Measurements from ENCODE around the gene IPO5.
"Not testable (repeated sequence)": the region's sequence is repeated elsewhere in the genome, so short reads cannot be mapped to it uniquely, and the experiment has no call there.

IPO5 gene

DNA sequence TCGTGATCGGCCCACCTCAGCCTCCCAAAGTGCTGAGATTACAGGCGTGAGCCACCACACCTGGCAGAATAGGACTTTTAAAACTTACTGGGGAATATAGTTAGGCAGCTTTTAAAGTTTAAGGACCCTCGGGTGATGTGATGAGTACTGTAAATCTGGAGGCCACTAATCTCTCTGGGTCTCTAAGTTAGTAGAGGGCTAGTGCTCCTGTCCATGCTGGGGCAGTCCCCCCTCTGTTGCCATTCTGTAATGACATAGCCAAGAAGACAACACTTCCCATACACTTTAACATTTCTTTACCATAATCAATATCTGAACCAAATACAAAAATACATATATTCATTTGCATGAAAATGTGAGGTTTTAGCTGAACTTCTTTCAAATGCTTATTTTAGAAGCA is 65.7 kb downstream of the IPO5 start:
- DNase-seq: no peak

DNA sequence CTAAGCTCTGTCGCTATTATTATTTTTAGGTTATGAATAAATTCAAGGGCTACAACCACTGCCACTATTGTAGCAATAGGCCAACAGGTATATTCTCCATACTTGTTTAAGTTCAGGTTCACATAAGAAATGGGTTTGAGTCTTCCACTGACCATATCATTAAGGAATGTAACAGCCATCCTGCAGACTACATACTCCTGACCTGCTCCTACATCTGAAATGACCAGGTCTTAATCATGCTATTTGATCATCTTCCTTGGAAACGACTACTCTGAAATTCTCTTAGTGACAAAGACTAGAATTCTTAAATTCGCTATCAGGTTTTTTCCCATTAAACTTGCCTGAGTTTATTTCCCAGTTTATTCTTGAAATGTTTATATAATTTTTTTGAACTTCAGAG is 66.8 kb downstream of the IPO5 start:
- no peak for DNase-seq

DNA sequence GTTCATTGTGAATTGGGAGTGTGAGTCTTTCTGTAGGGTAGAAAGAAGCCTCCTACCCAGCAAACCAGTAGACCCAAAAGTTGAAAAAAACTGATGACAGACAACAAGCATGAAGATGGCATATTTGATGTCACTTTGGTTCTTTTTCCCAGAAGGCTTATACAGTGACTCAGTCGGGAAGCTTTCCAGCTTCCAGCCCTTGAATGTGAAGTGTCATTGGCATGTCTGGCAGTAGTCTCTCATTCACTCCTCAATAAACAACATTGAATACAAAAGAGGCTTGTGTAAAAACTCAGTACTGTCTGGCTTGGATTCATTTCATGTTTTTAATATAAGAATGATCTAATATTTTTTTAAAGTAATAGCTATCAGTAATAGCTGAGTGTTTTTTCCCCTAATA is 68.7 kb downstream of the IPO5 start:
- DNase-seq: peak; percentile 11

DNA sequence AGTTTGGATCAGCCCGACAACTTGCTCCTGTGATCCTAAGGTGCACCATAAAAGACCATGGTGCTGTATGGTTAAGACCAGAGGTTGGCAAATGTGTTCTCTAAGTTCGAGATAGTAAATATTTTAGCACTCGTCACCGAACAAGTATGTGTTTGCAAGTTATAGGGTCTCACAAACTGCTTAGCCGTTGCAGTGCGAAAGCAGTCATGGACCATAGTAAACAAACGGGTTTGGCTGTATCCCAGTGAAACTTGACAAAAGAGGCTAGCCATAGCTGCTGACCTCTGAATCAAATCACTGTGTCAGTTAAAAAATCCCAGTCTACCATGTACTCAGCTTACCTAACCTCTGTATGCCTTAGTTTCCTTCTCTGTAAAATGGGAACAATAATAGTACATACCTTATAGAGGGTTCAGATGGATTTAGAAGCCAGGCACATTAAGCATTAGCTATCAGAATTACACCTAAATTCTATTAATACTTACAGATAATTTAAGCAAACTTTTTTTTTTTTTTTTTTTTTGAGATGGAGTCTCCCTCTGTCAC is 72.1 kb downstream of the IPO5 start:
- DNase-seq: no peak

DNA sequence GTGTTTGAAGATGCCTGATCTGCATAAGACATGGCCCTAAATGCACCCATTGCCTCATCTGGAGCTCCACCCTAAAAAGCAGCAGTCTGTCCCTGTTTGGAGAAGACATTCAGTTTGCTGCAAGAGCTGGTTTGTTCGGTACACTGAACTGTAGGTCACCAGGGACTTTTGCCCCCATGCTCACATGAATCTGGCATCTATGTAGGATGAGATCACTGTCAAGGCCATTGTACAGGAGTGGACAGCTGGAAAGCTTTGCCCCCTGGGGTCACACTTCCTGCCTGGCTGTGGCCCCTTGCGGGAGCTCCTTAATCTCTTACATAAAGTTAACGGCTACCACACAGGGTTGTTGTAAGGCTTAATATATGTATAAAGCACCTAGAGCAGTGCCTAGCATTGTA is 73.0 kb downstream of the IPO5 start:
- DNase-seq: peak; percentile 56

DNA sequence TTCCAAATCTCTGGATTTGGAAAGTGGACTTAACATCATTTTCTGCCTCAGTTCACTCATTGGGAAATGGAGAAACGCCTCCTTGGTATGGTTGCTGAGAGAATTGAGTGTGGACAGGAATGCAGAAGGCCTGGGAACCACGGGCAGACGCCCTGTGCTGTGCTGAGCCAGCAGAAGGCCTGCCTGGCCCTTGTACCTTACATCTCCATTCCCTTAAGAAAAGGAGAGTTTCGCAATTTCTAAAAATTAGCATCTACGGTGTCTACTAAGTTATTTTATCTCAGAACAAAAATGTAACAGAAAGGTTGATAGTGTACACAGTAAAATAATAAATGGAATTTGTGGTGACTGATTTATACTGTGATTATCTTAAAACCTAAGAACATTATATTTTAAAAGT is 78.7 kb downstream of the IPO5 start:
- no peak for DNase-seq

DNA sequence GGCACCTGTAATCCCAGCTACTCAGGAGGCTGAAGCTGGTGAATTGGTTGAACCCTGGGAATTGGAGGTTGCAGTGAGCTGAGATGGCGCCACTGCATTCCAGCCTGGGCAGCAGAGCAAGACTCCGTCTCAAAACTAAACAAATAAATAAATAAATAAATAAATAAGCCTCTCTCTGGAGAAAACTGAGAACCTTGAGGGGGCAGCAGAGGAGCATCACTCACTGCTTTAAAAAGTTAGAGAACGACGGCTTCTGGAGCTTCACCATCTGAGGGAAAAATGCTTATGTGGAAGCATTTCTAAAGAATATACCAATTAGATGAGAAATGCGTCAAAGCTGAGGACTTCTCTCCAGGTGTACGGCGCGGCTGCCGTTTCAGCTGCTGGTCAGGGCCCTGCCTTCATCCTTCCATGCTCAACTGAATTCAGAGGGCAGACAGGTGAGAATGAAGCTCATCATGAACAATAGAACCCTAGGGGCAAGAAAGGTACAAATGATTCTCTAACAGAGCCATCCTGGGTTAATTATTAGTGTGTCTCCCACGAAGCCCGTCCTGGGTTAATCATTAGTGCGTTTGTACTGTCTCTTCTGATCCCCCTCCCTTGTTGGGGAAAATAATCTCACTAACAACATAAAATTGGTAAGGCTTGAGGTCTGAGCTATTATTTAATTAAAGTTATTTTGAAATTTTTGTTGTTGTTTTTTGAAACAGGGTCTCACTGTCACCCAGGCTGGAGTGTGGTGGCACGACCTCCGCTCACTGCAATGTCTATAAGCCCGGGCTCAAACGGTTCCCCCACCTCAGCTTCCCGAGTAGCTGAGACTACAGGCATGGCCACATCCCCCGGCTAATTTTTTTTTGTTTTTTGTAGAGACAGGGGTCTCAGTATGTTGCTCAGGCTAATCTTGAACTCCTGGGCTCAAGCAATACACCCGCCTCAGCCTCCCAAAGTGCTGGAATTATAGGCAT is 80.1 kb downstream of the IPO5 start:
- peak; percentile 68 for DNase-seq

DNA sequence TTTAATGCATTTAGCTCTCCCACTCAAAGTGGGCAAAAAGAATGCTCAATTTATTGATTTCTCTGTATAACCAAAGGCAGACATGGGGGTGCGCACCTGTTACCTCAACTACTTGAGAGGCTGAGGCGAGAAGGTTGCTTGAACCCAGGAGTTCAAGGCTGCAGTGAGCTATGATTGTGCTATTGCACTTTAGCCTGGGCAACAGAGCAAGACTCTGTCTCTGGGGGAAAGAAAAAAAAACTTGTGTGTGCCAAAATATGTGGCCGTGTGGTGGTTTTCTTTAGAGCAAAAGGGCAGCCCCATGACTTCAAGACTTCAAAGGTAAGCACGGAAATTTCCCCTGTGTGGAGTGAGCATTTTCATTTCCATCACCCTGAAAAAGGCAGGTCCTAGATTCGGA is 81.9 kb downstream of the IPO5 start:
- DNase-seq: no peak

DNA sequence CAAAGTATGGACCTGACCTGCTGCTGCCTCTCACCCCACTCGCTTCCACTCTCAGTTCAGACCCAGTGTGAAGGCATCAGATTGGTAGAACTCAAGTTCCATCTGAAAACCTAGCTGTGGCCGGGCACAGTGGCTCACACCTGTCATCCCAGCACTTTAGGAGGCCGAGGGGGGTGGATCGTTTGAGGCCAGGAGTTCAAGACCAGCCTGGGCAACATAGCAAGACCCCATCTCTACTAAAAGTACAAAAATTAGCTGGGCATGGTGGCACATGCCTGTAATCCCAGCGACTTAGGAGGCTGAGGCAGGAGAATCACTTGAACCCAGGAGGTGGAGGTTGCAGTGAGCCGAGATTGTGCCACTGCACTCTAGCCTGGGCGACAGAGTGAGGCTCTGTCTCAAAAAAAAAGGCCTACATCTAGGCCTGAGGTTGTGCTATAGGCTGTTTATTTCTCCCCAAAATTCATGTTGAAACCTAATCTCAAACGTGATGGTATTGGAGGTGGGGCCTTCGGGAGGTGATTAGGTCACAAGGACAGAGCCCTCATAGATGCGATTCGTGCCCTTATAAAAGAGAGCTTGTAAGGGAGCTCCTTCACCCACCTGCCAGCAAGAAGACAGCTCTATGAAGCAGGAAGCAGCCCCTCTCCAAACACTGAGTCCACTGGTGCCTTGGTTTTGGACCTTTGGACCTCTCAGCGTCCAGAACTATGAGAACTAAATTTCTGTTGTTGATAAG is 83.3 kb downstream of the IPO5 start:
- DNase-seq: not testable (repeated sequence)

DNA sequence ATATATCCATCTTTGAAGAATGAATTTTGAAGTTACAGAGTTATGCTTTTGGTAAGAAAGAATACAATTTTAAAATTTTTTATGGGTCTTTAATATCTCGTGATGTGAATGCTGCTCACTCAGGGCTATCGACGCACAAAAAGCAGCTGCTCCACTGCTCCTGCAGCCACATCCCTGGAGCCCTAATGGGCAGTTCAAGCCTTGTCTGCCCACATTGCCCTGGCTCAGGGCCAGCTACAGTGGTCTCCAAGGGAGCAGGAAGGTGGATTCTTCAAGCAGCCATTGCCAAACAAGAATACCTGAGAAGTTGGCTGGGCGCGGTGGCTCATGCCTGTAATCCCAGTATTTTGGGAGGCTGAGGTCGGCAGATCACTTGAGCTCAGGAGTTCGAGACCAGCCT is 85.8 kb downstream of the IPO5 start:
- no peak for DNase-seq

DNA sequence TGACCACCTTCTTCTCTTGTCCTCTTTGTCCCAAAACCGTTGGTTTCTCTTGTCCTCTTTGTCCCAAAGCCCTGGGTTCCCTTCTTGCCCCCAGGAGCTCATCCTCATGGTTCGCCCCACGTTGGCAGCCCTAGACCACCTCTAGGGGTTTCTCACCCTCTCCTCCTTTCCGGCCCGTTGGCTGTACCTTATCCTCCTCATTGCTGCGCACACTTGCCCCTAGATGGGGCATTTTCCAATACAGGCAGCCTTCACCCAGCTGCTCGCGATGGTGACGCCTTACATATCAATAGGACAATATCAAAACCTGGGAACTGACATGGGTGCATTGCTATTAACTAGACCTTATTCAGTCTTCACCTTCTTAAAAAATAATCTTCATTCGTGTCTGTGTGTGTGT is 86.5 kb downstream of the IPO5 start:
- no peak for DNase-seq

DNA sequence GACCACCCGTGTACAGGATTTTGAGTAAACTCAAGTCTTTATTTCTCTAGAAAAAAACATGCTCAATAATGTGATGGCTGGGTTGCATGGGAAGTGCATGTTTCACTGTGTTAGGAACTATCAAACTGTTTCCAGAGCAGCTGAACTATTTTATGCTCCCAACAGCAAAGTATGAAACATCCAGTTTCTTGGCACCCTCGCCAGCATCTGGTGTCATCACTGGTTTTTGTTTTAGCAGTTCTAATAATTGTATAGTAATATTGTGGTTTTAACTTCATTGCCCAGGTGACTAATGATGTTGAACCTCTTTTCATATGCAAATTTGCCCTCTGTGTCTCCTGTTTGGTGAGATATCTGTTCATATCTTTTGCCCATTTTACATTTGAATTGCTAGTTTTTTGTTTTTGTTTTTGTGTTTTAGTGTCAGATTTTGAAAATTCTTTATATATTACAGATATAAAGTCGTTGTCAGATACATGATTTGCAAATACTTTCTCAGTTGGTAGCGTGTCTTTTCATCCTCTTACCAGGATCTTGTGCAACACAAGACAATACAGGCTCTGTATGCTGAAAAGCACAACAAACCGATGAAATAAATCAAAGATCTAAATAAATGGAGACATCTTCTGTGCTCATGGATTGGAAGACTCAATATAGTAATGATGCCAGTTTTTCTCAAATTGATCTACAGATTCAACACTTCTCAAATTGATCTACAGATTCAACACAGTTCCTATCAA is 87.8 kb downstream of the IPO5 start:
- DNase-seq: no peak

DNA sequence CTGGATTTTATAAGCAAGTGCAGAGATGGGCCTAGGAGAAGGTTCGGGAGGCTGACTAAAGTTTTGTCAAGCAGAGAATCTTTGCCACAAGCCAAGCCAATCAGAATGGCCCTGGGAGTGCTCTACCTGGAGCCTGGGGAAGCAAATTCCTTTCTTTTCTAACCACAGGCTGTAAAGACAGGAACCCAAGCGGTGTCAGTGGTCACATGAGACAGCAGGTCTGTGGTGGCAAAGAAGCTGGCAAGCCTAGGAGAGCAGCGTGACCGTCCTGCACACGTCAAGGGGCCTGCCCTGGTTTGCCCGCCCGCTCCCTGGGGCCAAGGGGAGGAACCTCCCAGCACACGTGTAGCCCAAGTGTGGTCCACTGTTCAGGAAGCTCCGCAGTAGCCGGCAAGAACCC is 90.8 kb downstream of the IPO5 start:
- DNase-seq: no peak

DNA sequence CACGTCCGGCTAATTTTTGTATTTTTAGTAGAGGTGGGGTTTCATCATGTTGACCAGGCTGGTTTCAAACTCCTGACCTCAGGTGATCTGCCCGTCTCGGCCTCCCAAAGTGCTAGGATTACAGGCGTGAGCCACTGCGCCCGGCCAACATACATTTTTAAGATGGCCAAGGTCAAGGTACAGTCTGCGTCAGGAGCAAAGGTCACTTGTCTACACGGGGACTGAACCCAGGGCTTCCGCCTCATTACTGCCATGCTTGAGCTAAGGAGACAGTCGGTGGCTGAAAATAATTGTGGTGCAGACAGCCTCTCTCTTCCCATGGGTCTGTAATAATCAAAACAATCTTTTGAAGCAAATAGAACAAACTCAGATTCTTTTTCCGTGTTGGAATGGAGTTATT is 94.3 kb downstream of the IPO5 start:
- not testable (repeated sequence) for DNase-seq

DNA sequence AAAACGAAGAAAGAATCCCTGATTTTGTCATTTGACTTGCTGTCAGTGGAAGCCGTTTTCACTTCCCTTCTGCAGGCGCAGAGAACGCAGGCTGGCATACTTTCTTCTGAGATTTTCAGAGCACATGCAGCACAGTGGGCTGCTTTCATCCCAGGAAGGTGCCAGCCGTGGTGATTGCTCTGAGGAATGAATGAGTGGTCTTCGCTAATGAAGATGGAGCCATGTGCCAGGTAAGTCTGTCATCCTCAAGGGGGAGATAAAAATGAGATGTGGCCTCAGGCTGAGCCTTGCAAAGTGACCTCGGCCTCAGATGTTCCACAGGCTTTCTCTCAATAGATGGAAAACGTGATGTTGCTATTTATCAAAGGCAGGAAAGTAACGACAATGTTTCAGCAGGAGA is 94.8 kb downstream of the IPO5 start:
- DNase-seq: no peak

DNA sequence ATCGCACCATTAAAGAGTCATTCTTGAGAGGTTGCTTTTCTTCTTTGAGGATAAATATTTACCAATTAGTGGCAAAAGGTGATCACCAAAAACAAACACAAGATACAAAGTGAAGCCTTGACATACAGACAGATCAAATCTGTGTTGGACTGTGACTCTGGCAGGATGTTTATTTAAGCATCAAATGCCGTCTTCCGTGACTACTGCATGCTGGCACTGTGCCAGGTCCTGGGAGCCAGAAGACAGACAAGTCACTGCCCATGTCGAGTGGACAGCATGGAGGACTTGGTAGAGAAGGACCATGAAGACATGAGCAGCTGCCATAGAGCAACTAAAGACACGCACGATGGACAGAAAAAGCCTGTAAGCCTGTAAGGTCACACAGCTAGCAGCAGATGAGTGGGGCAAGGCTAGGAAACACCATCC is 96.6 kb downstream of the IPO5 start:
- DNase-seq: no peak

DNA sequence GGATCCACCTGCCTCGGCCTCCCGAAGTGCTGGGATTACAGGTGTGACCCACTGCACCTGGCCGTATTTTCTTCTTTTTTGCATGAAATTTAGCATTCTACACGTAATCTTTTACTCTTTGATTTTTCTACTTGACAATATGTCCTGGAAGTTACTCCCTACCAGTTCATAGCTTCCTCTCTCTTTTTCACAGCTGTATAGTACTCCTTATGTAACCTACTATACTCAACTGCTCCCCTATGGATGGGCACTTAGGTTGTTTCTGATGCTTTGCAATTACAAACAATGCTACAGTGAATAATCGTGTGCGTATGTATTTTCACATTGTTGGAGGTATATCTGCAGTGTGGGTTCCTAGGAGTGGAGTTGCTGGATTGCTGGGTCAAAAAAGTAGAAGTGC is 98.9 kb downstream of the IPO5 start:
- no peak for DNase-seq

DNA sequence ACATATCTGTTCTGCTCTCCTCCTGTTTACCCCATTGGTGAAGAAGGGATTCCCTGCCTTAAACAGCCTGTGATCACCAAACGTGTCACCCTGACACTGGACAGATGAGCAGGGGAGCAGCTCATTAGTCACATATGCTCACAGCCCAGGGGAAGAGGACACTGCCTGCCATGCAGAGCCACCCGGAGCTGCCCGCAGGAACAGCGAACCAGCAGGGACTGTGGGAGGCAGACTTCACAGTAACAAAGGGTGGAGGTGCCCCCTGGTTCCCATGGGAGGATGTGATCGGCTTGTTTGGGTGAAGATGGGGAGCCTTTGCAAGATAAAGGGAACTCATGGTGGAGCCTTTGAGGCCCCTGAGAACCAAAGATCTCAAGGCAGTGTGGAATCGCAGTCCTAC is 100.8 kb downstream of the IPO5 start:
- no peak for DNase-seq

DNA sequence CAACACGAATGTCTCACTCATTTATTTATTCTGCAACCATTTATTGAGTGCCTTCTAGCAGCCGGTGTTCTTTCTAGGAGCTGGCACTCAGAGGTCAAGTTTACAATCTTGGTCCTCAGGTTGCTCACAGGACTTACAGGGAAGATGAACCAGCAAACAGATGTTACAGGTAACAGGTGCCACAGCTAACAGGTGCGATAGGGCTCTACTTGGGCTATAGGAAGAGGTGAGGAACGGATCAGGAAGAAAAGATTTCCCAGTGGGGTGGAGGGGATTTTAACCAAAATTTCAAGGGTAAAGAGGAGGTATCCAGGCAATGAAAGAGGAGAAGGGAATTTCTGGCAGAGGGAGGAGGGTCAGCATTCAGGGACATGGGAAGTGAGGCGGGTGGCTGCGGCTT is 102.1 kb downstream of the IPO5 start:
- DNase-seq: no peak

DNA sequence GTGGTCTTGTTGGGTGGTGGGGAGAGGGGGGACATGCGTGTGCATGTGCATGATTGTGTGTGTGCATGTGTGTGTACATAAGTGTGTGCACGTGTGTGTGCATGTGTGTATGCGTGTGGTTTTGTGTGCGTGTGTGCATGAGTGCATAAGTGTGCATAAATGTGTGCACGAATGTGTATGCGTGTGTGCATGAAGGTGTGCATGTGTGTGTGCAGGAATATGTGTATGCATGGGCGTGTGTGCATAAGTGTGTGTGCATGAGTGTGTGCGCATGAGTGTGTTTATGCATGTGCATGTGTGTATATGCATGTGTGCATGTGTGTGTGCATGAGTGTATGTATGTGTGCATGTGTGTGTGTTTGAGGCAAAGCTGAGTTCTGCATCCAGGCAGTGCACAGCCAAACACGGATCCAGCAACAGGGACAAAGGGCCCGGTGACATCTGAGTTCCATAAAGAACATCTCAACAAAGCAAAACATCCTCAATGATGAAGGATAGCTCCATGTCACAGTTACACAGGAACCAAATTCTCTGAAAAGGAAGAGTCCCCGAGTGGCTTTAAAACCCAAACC is 103.5 kb downstream of the IPO5 start:
- no peak for DNase-seq

DNA sequence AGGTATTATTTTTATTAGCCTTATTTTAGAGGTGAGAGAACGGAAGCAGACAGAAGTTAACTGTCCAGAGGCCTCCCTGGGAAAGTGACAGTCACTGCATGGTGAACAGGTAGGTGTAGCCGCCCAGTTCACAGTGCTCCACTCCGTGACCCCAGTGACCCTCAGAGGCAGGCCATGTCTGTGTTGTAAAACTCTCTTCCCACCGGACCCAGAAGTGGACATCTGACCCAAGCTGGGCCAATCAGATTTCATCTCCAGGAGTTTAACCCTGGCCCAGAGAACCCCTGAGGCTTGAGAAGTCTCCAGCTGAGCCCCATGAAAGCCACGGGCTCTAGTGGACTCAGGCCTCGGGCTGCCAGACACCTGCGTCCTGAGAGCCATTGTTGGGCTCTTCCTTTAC is 105.8 kb downstream of the IPO5 start:
- no peak for DNase-seq

DNA sequence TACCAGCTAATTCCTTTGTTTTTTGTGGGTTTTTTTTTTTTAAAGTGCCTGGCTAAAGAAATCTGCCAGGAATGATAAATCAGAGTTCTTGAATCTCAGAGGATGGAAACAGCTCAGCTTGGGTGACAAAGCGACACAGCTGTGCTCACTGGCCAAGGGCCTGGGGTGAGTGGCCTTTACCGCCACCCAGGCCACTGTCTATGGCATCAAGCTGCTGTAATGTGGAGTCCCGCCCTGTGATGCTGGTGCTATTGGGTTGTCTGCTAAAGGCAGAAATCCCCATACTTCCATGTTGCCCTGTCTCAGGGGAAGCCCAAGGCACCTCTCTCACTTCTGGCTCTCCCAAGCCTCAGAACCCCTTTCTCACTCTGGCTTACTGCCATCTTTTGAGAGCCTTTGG is 106.8 kb downstream of the IPO5 start:
- DNase-seq: no peak

DNA sequence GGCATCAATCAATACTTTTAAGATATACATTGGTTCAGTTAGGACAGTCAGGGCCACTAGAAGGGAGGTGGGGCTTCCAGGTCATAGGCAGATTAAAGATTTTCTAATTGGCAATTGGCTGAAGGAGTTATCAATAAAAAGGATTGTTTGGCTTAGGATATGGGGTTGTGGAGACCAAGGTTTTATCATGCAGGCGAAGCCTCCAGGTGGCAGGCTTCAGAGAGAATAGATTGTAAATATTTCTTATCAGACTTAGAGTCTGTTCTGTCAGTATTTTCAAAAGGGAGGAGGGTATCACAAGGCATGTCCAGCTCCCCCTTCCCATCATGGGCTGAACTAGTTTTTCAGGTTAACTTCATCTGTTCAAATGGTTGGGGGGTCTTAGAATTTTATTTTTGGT is 112.0 kb downstream of the IPO5 start:
- DNase-seq: no peak
